HL-60/S4 treated with phorbol 12-myristate 13-acetate at 8.2 ng/mL for 4 days and 3 days (cell line): ENCODE data around the gene CRY2.

Source experiments
- in situ Hi-C: fragments of 300-500 bp; cut with MboI; formaldehyde crosslinking; loops from 2 replicates; pipeline ENCODE4 v1.15.0; 2022; ENCODE audit warnings: low sequenced_read_pairs

The CRY2 gene

GRCh38 chr11:45877221-45877620 is 29.9 kb downstream of the CRY2 start:
- in situ Hi-C loops: no loop called here

DNA sequence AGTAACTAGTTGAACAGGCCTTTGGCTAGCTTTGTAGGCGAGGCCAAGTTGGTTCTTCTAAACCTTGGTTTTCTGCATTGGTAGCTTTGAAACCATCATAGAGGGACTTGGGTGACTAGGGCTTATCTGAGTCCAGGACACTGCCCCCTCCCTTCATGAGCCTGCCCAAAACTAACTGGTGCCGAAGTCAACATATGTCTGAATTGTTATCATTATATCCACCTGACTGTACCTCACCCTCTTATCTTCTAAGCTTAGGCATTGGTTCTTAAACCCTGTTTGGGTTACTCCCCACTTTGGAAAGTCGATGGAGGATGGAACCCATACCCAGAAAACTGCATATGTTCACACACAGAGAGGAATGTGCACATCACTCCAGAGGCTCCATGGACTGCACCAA is 30.6 kb downstream of the CRY2 start:
- in situ Hi-C loops: no loop called here

DNA sequence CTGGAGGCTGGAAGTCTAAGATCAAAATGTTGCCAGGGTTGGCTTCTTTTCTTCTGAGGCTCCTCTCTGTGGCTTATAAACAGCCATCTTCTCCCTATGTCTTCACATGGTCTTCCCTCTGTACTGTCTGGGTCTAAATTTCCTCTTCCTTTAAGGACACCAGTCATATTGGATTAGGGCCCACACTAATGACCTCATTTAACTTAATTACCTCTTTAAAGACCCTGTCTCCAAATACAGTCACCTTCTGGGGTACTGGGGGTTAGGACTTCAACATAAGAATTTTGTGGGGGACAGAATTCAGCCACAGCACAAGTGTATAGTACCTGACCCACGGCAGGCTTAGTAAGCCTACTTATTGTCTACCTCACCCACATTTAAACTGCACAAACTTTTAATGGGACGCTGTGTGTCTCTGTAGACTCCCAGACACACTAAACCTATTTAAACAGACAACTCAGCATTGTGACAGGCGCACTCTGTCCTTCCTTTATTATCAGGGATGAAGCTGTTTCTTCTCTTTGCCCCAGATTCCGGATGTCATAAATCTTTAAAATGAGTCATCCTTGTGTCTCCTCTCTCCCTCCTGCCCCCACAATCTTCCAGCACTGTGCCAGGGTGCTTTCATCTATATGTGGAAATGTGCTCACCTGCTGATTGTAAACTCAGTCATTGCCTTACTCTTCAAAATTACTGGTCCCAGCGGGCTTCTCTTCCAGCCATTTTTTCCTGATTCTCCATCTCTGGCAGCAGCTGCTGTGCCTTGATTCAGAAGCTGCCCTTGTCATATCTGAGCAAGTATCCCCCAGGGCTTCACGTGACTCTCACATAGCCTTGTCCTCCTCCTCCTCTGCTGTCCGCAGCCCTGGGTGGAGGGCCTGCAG is 32.8 kb downstream of the CRY2 start:
- in situ Hi-C loops: no loop called here

GRCh38 chr11:45880772-45881570 is 33.7 kb downstream of the CRY2 start:
- in situ Hi-C loops: no loop called here

DNA sequence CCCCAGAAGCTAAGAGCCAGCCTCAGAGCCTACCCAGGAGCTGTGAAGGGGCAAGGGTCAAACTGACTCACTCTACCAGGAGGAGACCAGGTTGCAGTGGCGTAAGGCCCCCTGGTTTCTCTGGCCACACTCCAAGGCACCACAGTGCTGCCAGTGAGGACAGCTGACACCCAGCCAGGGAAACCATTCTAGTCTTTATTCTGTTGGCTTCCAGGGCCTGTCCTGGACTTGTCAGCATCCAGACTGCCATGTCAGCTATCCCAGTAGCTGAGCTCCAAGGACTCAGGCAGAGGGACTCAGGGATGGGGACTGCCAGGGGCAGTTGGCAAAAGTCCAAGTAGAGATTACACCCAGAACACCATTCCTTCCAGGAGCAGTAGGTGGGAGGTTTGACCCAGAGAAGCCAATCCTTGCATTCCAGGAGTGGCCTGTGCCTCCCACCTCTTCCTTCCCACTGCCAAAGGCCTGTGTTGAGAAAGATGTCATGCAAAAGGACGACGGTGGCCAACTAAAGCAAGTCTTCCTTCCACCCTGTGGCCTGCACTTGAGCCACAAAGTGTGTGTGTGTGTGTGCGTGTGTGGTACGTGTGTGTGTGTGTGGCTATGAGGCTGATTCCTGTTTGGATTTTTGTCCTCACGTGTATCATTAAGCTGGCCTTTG is 34.6 kb downstream of the CRY2 start:
- in situ Hi-C loops: no loop called here

- in situ Hi-C loops: no loop called here
These were observed 37.4 kb downstream of the CRY2 start for GRCh38 chr11:45884596-45885185.

DNA sequence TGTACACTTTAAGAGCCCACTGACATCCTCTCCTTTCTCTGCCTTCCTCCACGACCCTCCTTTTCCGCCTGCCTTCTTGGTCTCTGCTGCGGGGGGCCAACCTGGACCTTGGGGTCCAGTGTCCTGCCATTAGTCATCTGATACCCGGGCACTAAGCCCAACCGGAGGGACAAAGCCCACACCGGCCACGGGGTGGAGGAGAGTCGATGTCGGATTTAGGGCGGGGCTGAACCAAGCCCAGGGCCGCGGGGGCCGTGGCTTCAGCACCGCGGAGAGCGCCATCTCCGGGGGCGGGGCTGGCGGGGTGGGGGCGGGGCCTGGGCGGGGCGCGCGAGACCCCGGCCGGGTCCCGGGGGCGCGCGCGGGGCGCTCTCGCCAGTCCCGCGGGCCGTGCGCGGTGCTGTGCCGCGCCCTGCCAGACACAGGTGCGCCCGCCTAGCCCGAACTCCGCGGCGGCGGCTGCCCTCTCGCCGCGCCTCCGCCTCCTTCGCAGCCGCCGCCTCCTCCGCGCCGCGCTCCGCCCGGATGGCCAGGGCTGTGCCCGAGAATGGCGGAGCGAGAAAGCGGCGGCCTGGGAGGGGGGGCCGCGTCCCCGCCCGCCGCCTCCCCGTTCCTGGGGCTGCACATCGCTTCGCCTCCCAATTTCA is 38.1 kb downstream of the CRY2 start, which contains the start of gene MAPK8IP1:
TSS of gene MAPK8IP1 (plus strand) at position 378 of the 647 bp plus-strand sequence. CDS start at position 548, 170 bp downstream.
- in situ Hi-C loops: no loop called here

GRCh38 chr11:45885921-45886721 is 38.8 kb downstream of the CRY2 start:
- in situ Hi-C loops: no loop called here

GRCh38 chr11:45886816-45887520 is 39.7 kb downstream of the CRY2 start:
- in situ Hi-C loops: no loop called here

DNA sequence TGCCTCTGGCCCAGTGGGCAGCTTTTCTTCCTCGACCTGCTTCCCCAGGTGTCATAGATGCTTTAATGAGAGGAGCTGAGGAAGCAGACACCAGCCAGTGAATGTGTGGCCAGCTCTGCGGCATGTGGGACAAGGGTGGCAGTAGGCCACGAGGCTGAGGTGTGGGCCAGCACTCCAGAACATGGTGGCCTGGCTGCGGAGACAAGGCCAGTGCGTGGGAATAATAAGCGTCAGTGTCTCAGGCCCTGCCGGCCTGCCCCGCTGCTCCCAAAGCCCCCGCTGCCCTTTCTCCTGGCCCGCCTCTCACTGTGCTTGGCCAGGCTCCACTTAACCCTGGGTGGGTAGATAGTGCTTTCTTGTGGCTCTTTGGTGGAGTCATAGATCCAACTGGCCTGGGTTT is 40.3 kb downstream of the CRY2 start:
- in situ Hi-C loops: no loop called here

GRCh38 chr11:45889555-45889954 is 42.3 kb downstream of the CRY2 start:
- in situ Hi-C loops: no loop called here

GRCh38 chr11:45889966-45890365 is 42.7 kb downstream of the CRY2 start:
- in situ Hi-C loops: no loop called here

DNA sequence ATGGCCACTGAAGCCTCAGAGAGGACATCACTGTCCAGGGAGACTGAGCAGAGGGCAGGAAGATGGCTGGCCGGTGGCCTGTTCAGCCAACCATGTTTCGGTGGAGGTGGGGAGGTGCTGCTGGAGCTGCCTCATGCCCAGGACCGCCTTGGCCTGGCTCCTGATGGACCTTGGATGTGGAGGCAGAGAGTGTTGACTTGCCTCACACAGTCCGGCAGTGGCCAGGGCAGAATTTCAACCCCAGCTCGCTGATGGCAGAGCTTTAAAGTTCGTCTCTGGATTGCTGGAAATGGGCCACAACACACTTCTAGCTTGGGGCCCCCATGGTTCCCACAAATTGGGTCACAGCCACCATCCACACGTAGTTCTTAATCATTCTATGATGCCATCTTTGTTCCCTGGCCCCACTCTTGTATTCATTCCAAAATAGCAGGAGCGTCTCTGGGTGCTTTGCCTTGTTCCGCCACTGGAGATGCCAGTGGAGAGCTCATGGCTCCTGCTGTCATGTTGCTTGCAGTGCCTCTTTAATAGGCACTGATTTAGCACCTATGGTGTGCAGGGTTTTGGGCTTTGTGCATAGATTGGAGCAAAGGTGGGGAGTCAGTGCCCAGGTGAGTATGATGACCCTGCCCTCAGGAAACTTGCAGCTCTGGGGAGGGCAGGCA is 43.7 kb downstream of the CRY2 start:
- in situ Hi-C loops: no loop called here

GRCh38 chr11:45892856-45893255 is 45.6 kb downstream of the CRY2 start:
- in situ Hi-C loops: no loop called here

- in situ Hi-C loops: no loop called here
These were observed 47.4 kb downstream of the CRY2 start for GRCh38 chr11:45894555-45895247.

DNA sequence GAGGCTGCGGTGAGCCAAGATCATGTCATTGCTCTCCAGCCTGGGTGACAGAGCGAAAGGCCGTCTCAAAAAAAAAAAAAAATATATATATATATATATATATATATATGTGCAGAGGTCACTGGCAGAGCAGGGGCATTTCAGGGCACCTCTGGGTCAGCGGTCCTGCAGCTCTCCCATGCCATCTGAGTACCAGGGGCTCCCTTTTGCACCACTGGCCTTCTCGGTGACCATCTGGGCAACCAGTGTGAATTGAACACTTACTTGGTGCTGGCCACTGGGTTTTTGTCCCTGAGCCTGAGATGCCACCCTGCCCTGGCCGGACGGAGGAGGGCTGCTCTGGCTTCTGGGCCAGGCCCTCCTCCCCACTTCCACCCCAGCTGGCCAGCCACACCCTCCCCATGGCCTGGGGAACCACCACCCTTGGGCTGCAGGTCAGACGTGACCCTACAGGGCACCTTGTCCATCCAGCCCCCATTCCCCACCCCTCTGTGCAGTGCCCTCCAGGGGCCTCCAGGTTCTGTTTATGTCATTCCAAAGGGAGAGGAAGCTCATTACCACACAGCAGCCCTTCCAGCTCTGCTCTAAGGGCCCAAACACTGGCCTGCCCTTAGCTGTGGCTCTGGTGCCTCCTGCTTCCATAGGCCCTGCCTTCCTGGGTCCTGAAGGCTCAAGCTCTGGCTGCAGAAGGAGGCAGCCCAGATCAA is 48.4 kb downstream of the CRY2 start:
- in situ Hi-C loops: no loop called here

GRCh38 chr11:45896422-45896984 is 49.2 kb downstream of the CRY2 start:
- in situ Hi-C loops: no loop called here
